ENCODE results near the gene SIGLEC11.

GRCh38 chr19:49911381-49912145 lies 49.4 kb downstream of the SIGLEC11 start:
- no peak for TF ChIP-seq RNF2 (IDR thresholded peaks at IDR 0.05; ENCODE audit: borderline replicate concordance, low read depth)
- TF ChIP-seq GATA3 (IDR thresholded peaks at IDR 0.05; ENCODE audit: borderline replicate concordance): no peak
- no peak for TF ChIP-seq KDM1A (IDR thresholded peaks at IDR 0.05; ENCODE audit: low read depth)
- no peak for TF ChIP-seq CTCF (IDR thresholded peaks at IDR 0.05)
- no peak for TF ChIP-seq FOXS1 (CRISPR knock-in tag; IDR thresholded peaks at IDR 0.05)
- no peak for TF ChIP-seq PBX3 (IDR thresholded peaks at IDR 0.05)
- no peak for TF ChIP-seq JUNB (IDR thresholded peaks at IDR 0.05)
- no peak for TF ChIP-seq EP300 (IDR thresholded peaks at IDR 0.05)
- TF ChIP-seq SREBF2 (IDR thresholded peaks at IDR 0.05): no peak
- no peak for TF ChIP-seq E2F6 (IDR thresholded peaks at IDR 0.05; ENCODE audit: borderline replicate concordance, low read depth)
- no peak for TF ChIP-seq USF2 (IDR thresholded peaks at IDR 0.05)
- no peak for TF ChIP-seq POLR2A (IDR thresholded peaks at IDR 0.05; ENCODE audit: low read length)

Data from A549 (cell line).